HL-60/S4 treated with retinoic acid at 250 ng/mL for 4 days and 3 days (cell line): ENCODE data around the gene P4HB.

Source experiments
- in situ Hi-C: fragments of 300-500 bp; cut with MboI; formaldehyde crosslinking; loops from 2 replicates; pipeline ENCODE4 v1.7.0; 2022; ENCODE audit warnings: low sequenced_read_pairs

Gene P4HB

GRCh38 chr17:81812571-81813370, 47.6 kb downstream of the P4HB start:
- in situ Hi-C loops = no loop called here

DNA sequence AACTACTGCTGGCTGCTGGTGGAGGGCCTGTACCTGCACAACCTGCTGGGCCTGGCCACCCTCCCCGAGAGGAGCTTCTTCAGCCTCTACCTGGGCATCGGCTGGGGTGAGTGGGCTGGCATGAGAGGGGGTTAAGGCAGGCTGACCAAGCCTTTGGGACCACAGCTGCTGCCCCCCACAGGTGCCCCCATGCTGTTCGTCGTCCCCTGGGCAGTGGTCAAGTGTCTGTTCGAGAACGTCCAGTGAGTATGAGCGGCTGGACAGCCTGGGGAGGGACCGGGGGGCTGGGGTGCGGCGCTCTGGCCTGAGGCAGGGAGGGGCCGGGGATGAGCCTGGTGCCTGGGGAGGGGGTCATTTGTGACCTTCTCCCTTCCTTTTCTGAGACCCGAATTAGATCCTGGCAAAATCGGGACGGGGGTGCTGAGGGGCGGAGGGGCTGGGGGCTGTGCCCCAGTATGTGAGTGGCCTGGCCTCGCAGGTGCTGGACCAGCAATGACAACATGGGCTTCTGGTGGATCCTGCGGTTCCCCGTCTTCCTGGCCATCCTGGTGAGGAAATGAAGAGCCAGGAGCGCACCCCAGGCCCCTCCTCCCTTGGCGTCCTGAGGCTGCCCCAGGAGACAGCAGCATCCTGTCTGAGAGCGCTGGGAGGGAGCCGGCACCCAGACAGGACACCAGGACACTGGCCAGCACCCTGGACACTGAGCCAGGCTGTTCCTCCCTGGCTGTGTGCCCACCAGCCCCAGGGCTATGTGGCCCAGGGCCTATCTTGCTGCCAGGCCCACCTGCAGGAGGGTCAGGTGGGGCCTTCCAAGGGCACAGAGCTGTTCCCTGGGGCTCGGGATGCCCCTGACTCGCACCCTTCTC, 48.4 kb downstream of the P4HB start:
- in situ Hi-C loops = no loop called here

- in situ Hi-C loops = no loop called here
Measured at GRCh38 chr17:81810892-81811704, 49.2 kb downstream of the P4HB start.

- in situ Hi-C loops = no loop called here
Measured at GRCh38 chr17:81810476-81810875, 49.9 kb downstream of the P4HB start.

DNA sequence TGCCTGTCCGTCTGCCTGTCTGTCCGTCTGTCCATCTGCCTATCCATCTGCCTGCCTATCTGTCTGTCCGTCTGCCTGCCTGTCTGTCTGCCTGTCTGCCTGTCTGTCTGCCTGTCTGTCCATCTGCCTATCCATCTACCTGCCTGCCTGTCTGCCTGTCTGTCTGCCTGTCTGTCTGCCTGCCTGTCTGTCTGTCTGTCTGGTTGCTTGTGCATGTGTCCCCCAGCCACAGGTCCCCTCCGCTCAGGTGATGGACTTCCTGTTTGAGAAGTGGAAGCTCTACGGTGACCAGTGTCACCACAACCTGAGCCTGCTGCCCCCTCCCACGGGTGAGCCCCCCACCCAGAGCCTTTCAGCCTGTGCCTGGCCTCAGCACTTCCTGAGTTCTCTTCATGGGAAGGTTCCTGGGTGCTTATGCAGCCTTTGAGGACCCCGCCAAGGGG, 50.8 kb downstream of the P4HB start:
- in situ Hi-C loops = no loop called here

DNA sequence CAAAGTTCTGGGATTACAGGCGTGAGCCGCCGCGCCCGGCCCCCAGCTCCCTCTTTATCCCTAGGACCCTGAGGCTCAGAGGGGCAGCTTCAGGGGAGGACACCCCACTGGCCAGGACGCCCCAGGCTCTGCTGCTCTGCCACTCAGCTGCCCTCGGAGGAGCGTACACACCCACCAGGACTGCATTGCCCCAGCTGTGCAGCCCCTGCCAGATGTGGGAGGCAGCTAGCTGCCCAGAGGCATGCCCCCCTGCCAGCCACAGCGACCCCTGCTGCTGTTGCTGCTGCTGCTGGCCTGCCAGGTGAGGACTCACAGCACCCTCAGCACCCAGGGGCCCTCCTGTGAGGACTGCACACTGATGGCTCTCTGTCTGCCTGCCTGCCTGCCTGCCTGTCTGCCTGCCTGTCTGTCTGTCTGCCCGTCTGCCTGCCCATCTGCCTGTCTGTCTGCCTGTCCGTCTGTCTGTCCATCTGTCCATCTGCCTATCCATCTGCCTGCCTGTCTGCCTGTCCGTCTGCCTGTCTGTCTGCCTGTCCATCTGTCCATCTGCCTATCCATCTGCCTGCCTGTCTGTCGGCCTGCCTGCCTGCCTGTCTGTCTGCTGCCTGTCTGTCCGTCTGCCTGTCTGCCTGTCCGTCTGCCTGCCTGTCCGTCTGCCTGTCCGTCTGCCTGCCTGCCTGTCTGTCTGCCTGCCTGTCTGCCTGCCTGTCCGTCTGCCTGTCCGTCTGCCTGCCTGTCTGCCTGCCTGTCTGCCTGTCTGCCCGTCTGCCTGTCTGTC, 51.4 kb downstream of the P4HB start:
- in situ Hi-C loops = no loop called here

GRCh38 chr17:81807839-81808238, 52.5 kb downstream of the P4HB start:
- in situ Hi-C loops = no loop called here

DNA sequence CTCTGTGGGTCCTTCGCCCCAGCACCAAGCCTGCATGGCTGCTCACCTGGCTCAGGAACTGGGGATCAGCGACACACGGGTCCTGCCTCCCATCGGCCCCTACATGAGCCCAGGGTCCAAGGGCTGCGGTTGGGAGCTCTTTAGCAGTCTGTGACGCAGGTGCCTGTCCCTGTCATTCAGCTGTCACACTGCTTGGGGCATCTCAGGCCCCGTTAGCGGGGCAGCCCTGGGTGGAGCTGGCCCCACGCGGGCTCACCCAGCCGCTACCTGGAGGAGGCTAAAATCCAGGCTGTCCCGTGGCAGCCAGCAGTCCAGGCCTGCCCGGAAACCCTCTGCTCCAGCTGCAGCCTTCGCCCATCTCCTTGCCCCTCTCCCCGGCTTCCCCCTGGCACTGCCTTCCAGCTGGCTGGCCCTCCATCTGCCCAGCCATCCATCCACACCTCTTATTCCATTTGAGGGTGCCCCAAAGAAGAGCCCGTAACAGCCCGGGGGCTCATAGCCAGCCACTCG, 53.1 kb downstream of the P4HB start:
- in situ Hi-C loops = no loop called here

DNA sequence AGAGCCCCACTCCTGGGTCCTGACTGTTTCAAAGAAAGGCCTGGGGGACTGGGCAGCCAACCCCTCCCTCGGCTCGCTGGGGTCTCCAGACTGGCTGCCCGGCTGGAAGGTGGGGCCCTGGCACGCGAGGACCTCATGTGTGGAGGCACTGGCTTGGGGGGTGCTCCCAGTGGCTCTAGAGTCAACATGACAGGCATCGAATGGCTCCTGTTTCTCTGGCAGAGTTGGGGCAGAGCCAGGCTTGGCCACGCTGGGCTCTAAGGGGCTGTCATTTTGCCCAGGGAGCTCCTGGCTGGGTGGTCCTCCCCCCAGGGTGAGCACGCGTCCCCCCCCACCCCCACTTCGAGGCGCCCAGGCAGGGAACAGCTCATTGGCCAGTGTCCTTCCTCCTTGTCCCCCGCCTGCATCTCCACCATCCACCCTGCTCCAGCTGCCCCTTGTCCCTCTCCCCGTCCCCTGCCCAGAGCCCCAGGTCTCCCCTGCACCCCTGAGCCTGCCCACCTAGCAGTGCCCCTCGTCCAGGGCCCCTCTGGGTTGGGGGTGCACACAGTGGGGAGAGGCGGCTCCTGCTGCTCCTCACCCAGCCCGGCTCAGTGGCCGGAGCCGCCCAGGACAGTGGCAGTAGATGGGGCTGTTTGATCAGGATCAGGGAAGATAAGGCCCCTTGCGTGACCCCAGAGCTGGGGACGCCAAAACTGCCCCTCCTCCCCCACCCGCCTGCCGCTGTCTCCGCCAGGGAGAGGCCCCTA, 53.7 kb downstream of the P4HB start:
- in situ Hi-C loops = no loop called here

DNA sequence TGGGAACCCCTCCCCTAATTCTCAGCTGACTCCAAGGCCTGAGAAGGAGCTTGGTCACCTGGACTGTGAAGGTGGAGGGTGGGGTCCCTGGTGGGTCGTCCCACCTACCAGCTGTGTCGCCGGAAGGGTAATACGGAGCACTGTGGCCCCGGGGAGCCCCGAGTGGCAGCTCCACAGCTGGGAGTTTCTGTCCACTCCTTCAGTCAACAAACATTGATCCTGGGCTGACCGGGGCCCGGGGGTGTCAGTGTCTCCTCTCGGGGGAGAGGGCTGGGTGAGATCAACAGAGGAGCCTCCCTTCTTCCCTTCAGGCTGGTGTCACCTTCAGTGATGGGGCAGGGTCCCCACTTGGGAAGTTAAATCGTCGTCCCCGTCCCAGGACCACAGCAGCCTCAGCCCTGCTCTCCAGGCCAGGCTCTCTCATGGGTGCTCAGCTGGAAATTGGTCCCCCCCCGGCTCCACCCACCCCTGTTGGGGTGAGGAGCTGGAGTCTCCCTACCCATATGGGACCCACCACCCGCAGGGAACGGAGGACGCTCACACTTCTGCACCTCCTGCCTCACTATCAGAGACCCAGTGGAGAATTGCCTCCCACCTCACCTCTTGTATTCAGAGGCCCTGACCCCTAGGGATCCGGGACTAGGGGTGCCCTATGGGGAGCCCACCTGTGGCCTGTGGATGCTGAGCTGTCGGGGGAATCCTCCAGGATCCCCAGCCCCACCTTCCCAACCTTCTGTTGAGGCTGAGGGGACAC, 54.5 kb downstream of the P4HB start:
- in situ Hi-C loops = no loop called here

GRCh38 chr17:81804559-81805399, 55.6 kb downstream of the P4HB start:
- in situ Hi-C loops = no loop called here

GRCh38 chr17:81803728-81804558, 56.4 kb downstream of the P4HB start, which contains the start of gene GCGR:
TSS of gene GCGR (plus strand) at chr17:81804150. CDS start at chr17:81809019, 4,869 bp downstream.
- in situ Hi-C loops = no loop called here

DNA sequence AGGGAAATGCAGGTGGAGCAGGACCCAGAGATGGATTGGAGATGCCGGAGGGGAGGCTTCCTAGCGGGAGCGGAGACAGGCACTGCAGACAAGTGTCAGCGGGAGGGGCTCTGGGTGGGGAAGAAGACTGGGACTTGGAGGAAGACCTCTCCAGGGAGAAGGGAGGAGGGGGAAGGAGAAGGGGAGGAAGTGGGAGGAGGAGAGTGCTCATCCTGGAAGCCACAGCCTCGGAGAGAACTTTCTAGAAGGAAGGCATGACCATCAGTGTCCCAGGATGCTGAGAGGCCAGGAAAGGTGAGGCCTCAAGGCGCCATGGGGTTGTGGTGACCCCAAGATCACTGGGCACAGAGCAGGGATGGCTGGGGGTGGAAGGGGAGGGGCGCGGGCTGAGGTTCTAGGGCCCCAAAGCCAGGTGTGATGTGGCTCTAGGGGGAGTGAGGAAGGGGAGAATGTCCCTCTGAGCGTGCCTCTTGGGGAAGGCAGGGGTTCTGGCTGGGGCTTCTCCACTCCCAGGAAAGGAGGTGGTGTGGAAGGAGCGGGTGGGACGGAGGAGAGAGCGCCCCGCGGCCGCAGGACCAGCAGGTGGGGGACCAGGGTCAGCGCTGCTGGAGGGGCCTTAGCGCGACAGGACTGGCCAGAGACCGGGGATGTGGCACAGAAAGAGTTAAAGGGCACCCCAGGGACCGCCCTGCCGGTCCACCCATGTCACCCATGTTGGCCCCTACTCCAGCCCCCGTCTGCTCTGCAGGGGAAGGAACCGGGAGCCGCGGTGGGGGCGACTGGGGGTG, 57.3 kb downstream of the P4HB start:
- in situ Hi-C loops = no loop called here

DNA sequence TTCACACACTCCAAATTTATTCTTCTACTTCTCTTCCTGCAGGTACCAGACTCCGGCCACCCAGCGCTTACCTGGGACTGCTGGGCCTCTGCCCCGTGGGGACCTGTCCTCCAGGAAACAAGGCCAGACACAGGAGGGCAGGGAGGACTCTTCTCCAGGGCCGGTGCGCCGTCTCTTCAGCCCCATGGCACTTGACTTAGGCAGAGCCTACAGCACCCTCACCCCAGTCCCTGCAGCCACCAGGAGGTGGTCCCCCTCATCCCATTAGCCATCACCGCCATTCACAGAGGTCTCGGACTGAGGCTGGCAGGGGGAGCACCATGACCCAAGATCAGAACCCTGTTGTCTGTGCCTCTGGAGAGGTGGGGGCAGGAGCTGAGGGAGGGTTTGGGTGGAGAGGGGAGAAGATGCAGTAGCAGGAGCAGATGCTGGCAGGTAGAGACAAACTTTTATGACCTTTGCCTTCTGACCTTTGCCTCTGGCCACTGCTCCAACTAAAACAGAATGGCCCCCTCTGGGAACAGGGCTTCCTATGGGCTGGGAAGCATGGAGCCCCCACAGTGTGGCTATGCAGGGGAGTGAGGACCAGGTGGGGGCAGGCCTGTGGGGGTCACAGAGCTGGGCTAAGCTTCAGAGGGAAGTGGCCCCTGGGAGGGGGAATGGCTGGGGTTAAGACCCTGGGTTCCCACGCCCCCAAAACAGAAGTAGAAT, 58.1 kb downstream of the P4HB start:
- in situ Hi-C loops = no loop called here

DNA sequence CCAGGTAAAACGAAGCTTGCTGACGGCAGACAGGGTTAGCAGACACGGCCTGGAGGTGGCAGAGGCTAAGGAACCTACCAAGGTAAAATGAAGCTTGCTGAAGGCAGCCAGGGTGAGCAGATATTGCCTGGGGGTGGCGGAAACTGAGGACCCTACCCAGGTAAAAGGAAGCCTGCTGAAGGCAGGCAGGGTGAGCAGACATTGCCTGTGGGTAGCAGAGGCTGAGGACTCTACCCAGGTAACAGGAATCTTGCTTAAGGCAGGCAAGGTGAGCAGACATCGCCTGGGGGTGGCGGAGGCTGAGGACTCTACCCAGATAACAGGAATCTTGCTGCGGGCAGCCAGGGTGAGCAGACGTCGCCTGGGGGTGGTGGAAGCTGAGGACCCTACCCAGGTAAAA, 59.0 kb downstream of the P4HB start:
- in situ Hi-C loops = no loop called here
